H1 (cell line): ENCODE data around the gene DEFB119.

Source experiments
- BRCA1 ChIP-seq: IDR thresholded peaks from 2 replicates; pipeline ENCODE4 v1.6.1; 2012; ENCODE audit warnings: low read depth, low read length, improper control_type of control experiment
- CHD2 ChIP-seq: IDR thresholded peaks from 2 replicates; pipeline ENCODE4 v1.6.1; 2012; ENCODE audit warnings: low read length, improper control_type of control experiment
- JUN ChIP-seq: IDR thresholded peaks from 2 replicates; pipeline ENCODE4 v1.6.1; 2011; ENCODE audit warnings: low read depth, mild to moderate bottlenecking, improper control_type of control experiment, low read length
- POLR2A ChIP-seq, 2 experiments: IDR thresholded peaks; 1 replicate in 1 of 2; 2 replicates in 1 of 2; pipeline ENCODE4 v1.6.1; 2011; ENCODE audit warnings: low read depth in 2 of 2, low read length in 2 of 2, mild to moderate bottlenecking in 2 of 2; ENCODE audit errors: control extremely low read depth in 1 of 2
- POLR2AphosphoS5 ChIP-seq: IDR thresholded peaks from 2 replicates; pipeline ENCODE4 v1.6.1; 2011; ENCODE audit warnings: low read depth, low read length
- RXRA ChIP-seq: IDR thresholded peaks from 2 replicates; pipeline ENCODE4 v1.6.1; 2011; ENCODE audit warnings: low read depth, mild to moderate bottlenecking, low read length, moderate library complexity; ENCODE audit not compliant: insufficient read depth
- SIRT6 ChIP-seq: IDR thresholded peaks from one replicate; pipeline ENCODE4 v1.7.1; 2012; ENCODE audit warnings: low read length, inconsistent platforms
- SP2 ChIP-seq: IDR thresholded peaks from 2 replicates; pipeline ENCODE4 v1.6.1; 2012; ENCODE audit warnings: mild to moderate bottlenecking, low read length, inconsistent platforms
- TAF1 ChIP-seq: IDR thresholded peaks from 2 replicates; pipeline ENCODE4 v1.6.1; 2011; ENCODE audit warnings: mild to moderate bottlenecking, low read depth, low read length
- TEAD4 ChIP-seq: IDR thresholded peaks from 2 replicates; pipeline ENCODE4 v1.6.1; 2012; ENCODE audit warnings: low read depth, low read length, inconsistent platforms, mixed read lengths
- TF ChIP-seq, protein P1 (sequence below), 3 experiments: IDR thresholded peaks; 1 replicate in 2 of 3; 2 replicates in 1 of 3; pipeline versions ENCODE4 v1.5.1 to v1.6.1; 2011; ENCODE audit warnings: low read length in 3 of 3, mild to moderate bottlenecking in 3 of 3, inconsistent platforms in 2 of 3, low read depth in 1 of 3, moderate library complexity in 1 of 3; ENCODE audit not compliant: insufficient read depth in 1 of 3; ENCODE audit errors: control extremely low read depth in 1 of 3
- TF ChIP-seq, protein P2 (sequence below): IDR thresholded peaks from 2 replicates; pipeline ENCODE4 v1.6.1; 2011; ENCODE audit warnings: low read depth, mild to moderate bottlenecking, low read length; ENCODE audit not compliant: insufficient read depth

DNA sequence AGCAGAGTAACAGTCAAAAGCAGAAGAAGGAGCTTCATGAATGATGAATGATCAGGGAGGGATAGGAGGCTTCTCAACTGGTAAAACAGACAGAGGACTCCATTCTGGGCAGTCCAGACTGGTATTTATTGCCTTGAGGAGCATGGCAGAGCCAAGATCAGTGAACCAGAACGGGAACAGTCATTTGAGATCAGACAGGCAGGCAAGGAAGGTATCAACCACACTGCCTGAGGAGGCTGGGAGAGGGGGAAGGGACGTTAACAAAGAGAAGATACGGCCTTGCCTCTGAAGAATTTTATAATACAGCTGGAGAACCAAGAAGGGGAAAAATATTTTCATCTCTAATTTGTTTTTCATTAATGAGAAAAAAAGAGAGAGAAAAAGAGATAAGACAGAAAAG, 15.7 kb upstream of the DEFB119 start, which contains the start of gene DEFB121:
- TF ChIP-seq POLR2A (IDR thresholded peaks at IDR 0.05; ENCODE audit: control extremely low read depth in 1 of 2, low read depth in 2 of 2, low read length in 2 of 2) (no peak), SIRT6 (no peak), JUN (no peak), TAF1 (no peak), TEAD4 (no peak), CHD2 (no peak), BRCA1 (no peak), SP2 (no peak), RXRA (no peak), POLR2AphosphoS5 (no peak)
- TF ChIP-seq, protein P1, sequence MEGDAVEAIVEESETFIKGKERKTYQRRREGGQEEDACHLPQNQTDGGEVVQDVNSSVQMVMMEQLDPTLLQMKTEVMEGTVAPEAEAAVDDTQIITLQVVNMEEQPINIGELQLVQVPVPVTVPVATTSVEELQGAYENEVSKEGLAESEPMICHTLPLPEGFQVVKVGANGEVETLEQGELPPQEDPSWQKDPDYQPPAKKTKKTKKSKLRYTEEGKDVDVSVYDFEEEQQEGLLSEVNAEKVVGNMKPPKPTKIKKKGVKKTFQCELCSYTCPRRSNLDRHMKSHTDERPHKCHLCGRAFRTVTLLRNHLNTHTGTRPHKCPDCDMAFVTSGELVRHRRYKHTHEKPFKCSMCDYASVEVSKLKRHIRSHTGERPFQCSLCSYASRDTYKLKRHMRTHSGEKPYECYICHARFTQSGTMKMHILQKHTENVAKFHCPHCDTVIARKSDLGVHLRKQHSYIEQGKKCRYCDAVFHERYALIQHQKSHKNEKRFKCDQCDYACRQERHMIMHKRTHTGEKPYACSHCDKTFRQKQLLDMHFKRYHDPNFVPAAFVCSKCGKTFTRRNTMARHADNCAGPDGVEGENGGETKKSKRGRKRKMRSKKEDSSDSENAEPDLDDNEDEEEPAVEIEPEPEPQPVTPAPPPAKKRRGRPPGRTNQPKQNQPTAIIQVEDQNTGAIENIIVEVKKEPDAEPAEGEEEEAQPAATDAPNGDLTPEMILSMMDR (IDR thresholded peaks at IDR 0.05; ENCODE audit: control extremely low read depth in 1 of 3, insufficient read depth in 1 of 3, low read depth in 1 of 3, low read length in 3 of 3) = no peak
- TF ChIP-seq, protein P2, sequence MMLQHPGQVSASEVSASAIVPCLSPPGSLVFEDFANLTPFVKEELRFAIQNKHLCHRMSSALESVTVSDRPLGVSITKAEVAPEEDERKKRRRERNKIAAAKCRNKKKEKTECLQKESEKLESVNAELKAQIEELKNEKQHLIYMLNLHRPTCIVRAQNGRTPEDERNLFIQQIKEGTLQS = no peak
